Measurements from ENCODE around the gene N4BP2L2.

DNA sequence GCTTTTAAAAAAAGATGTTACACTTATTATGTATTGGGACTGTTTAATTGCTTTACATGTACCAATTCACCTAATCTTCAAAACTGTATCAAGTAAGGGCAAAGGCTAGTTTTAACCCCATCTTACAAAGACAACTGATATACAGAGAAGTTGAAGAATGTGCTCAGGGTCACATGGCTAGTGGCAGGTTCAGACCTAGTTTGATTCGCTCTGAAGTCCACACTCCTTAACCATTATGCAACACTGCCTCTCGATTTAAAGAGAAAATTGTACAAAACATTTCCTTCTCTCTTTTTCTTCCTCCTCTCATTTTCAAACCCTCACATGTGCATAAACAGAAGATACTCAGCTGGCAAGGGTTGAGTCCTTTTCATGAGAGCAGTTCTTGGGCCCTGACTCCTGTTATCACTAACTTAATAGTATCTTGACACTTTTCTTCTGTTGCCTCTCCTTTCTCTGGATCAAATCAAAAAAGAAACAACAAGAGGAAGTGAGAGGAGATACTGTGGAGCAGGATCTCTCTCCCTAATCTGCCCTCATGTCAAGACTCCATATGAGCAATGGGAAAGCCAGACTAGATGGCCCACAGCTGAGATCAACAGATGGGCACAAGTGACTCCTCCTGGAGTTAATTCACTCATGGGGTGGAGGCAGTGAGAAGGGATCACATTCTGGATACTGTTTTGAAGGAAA is 91.7 kb downstream of the N4BP2L2 start:
- TF ChIP-seq POLR2A (IDR thresholded peaks at IDR 0.05; ENCODE audit: low read depth, low read length) (no peak), POLR2AphosphoS5 (IDR thresholded peaks at IDR 0.05; ENCODE audit: low read depth, low read length) (no peak), SPI1 (IDR thresholded peaks at IDR 0.05; ENCODE audit: low read depth, low read length) (peak; percentile 62), PAX5 (IDR thresholded peaks at IDR 0.05; ENCODE audit: insufficient read depth, low read length, severe bottlenecking) (no peak), POU2F2 (IDR thresholded peaks at IDR 0.05; ENCODE audit: low read depth, low read length) (no peak)

Measured in GM12891 (cell line).